Stimulated activated CD4-positive, alpha-beta T cell treated with anti-CD3 and anti-CD28 coated beads, Interleukin-2, amount 100 ng/mL, for 24 hours (primary cell): Measurements from ENCODE around the gene GLI1.

Experiments
- DNase-seq, 2 donors: peaks; one replicate each; pipeline ENCODE4 v3.0.0-alpha.2; 2020

Gene GLI1

DNA sequence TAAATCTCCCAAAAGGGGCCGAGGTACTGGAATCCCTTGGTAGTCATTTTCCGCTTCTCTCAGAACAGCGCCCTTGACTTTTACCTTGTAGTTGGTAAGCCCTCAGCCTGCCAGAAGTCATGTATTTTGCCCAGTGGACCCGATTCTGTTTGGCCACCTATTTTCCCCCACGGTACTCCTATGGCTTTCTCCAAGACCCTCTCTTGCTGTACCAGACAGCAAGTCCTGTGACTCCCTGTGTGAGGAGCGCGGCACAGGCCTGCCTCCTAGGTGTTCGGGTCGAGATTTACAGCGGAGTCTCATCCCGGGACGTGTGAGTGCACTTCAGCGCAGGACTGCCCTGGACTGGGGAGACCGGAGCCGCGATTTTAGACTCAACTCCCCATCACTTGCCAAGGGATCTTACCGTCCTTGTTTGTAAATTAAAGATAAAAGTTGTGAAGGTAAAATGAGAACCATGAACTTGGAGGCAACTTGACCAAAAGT, 62.0 kb downstream of the GLI1 start:
- peak; percentile 24 to 43 for DNase-seq
